AG04450 (cell line): ENCODE data around the gene EIPR1. TPM values are rescaled to one million over a fixed set of nuclear protein-coding genes. Genes with fewer than 3 reads are reported as not detected.

Experiments used
- CTCF ChIA-PET: fragments of 300-600, 350-600 bp; formaldehyde crosslinking; extraction: SDS; loops from one replicate; lab custom pipeline; 2022; ENCODE audit warnings: antibody characterized with exemption, inconsistent platforms; lab: Charles Lee
- POLR2A ChIA-PET: fragments of 350-600 bp; formaldehyde crosslinking; extraction: SDS; loops from one replicate; lab custom pipeline; 2021; ENCODE audit warnings: antibody characterized with exemption, inconsistent platforms; lab: Yijun Ruan, JAX
- DNase-seq: peaks from one replicate; pipeline ENCODE4 v3.0.0-alpha.2; 2011; ENCODE audit warnings: low read depth, low spot score
- H3K27ac ChIP-seq: one replicate; pipeline ENCODE4 v1.5.1; 2012; ENCODE audit warnings: low read depth, low read length, control low read depth
- H3K27me3 ChIP-seq: one replicate; pipeline ENCODE4 v1.6.0; 2012; ENCODE audit warnings: low read length; ENCODE audit not compliant: control insufficient read depth, insufficient read depth
- H3K4me3 ChIP-seq: 2 replicates; pipeline ENCODE4 v1.5.1; 2011; ENCODE audit warnings: mild to moderate bottlenecking, low read depth, low read length, control low read depth
- H3K9me3 ChIP-seq: 2 replicates; pipeline ENCODE4 v1.5.1; 2012; ENCODE audit warnings: low read length; ENCODE audit not compliant: control insufficient read depth, insufficient read depth
- CTCF ChIP-seq: IDR thresholded peaks from 2 replicates; pipeline ENCODE4 v1.5.1; 2011; ENCODE audit warnings: low read depth, low read length, control low read depth, inconsistent platforms
- polyA plus RNA-seq: library from polyadenylated mRNA; depleted of rRNA; stranded (reverse); fragments of >200 nt; gene quantifications from 2 replicates; pipeline ENCODE4 v1.2.3, GENCODE V29; 2011

EIPR1 gene
- polyA plus RNA-seq, 1 experiment = 33.2 TPM

GRCh38 chr2:3266925-3267867, 110.4 kb downstream of the EIPR1 start:
- no peak overlapping the region for H3K27ac ChIP-seq
- CTCF ChIA-PET = interaction anchor here (0.6 kb wide), 1 partner anchor 692 kb away, joined by 3 read pairs; no protein-coding TSS in a partner anchor
- no peak for TF ChIP-seq CTCF
- DNase-seq = no peak
- POLR2A ChIA-PET = no interaction called here
- no peaks in the 10 kb centered on the region for H3K27me3 ChIP-seq
- peaks cover 8% of the 10 kb centered on the region for H3K9me3 ChIP-seq
- no peak overlapping the region for H3K4me3 ChIP-seq

DNA sequence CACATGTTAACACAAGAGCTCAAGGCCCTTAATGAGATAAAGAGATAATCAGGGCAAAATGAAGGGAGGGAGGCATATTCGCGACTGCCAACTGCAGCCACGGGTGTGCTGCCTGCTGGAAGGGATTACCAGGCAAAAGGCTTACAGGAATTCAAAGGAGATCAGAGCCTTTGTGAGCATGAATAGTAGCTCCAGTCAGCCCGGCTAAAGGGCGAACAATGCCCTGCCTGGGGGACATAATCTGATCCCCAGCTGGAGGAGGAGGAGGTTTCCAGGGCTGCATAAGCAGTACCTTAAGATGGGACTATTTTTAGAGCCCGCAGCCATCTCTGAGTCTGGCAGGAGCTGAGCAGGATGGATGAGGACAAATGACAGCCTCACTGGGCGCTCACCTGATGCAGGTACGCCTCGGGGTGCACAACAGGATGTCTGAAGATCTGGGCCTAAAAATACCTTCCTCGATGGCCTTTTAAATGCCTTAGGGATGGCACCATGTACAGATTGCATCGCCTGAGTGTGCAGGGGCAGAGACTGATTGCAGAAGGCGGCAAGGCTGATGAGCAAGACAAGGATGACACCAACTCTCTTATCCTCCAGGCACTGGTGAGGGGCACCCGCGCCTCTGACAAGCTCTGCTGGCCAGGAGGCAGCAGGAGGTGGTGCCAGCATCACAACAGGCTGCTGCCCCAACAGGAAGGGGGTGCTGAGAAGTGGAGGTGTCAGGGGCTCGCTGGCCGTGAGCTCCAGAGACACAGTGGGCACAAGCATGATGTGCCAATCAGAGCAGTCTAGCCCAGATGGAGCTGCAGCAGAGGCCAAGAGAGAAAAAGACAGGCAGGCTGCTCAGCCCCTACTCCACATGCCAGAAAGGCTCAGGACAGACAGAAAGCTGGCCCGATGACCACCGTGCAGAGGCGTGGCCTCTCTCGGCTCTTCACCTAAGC, 111.4 kb downstream of the EIPR1 start:
- no peak for TF ChIP-seq CTCF

GRCh38 chr2:3265471-3265870, 112.1 kb downstream of the EIPR1 start:
- POLR2A ChIA-PET = no interaction called here
- Histone ChIP-seq H3K4me3 (no peak overlapping the region), H3K9me3 (peaks cover 8% of the 10 kb centered on the region), H3K27ac (no peak overlapping the region), H3K27me3 (no peaks in the 10 kb centered on the region)
- CTCF ChIA-PET = no interaction called here
- DNase-seq = no peak
- no peak for TF ChIP-seq CTCF

More for the DNA sequence above, 111.4 kb downstream of the EIPR1 start:
- DNase-seq = no peak
- no peaks in the 10 kb centered on the region for H3K27me3 ChIP-seq
- ChIA-PET CTCF (interaction anchor here (0.6 kb wide), 1 partner anchor 693 kb away, joined by 3 read pairs; no protein-coding TSS in a partner anchor), POLR2A (no interaction called here)
- no peak overlapping the region for H3K4me3 ChIP-seq
- peaks cover 8% of the 10 kb centered on the region for H3K9me3 ChIP-seq
- H3K27ac ChIP-seq = no peak overlapping the region

DNA sequence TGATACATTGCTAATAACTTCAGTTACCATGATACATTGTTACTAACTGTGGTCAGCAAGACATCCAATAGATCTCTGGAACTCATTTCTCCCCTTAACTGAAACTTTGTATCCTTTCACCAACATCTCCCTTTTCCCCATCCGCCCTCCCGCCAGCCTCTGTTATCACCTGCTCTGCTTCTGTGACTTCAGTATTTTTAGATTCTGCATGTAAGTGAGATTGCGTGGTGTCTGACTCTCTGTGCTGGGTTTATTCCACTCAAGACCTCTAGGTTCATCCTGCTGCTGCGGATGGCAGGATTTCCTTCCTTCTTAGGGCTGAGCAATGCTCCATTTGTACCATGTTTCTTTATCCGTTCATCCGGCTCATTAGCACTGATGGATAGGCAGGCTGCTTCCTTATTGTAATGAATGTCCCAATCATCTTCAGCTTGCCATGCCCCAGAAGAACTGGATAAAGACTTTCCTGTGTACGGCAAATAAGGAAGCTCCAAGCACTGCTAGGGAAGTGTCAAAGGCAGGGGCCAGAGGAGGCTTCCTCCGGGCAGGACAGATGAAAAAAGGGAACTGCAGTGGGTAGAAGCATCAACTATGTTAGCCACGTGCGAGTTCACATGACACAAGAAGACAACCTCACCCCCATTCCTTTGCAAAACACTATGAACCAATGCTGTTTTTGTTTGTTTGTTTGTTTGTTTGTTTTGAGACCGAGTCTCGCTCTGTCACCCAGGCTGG, 113.4 kb downstream of the EIPR1 start:
- no peaks in the 10 kb centered on the region for H3K9me3 ChIP-seq
- ChIA-PET POLR2A (no interaction called here), CTCF (no interaction called here)
- TF ChIP-seq CTCF = no peak
- H3K27ac ChIP-seq = no peak overlapping the region
- DNase-seq = no peak
- no peaks in the 10 kb centered on the region for H3K27me3 ChIP-seq
- no peak overlapping the region for H3K4me3 ChIP-seq
